Cardiac fibroblast (primary cell): Measurements from ENCODE around the gene SLC22A17.

Experiments
- DNase-seq, 2 donors: peaks; one replicate each; pipeline versions ENCODE4 v3.0.0 to v3.0.0-alpha.2; 2010; ENCODE audit warnings: low read depth in 2 of 2
- H3K4me3 ChIP-seq, 2 donors: replicated peaks in 1 of 2; 1 replicate in 1 of 2; 2 replicates in 1 of 2; pipeline ENCODE4 v1.5.1; 2011; ENCODE audit warnings: low read depth in 2 of 2, low read length in 2 of 2, mild to moderate bottlenecking in 2 of 2, moderate library complexity in 1 of 2
- TF ChIP-seq, protein P1 (sequence below): IDR thresholded peaks from one replicate; pipeline ENCODE4 v1.5.1; 2011; ENCODE audit warnings: low read depth, mild to moderate bottlenecking, low read length, inconsistent platforms

Gene SLC22A17

DNA sequence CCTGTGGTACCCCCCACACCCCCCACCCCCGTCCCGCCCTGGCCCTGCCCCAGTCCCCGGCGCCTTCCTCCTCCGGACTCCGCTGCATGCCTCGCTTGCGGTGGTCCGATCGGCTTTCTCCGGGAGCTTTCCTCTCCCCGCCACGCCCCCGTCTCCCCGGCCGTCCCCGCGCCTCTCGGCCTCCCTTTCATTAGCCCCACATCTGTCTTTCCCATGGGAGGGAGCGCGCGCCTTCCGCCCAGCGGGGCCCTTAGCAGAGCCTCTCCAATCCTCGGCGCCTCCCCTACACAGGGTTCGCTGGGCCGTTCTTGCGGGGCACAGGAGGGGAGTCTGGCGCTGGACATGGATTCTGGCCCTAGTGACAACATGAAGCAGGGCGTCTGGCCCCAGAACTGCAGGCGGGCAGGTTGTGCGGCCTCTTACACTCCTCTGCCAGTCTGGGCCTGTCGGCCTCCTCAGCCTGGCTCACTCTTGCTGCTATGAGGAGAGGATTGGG lies 13.8 kb upstream of the SLC22A17 start:
- TF ChIP-seq, protein P1, sequence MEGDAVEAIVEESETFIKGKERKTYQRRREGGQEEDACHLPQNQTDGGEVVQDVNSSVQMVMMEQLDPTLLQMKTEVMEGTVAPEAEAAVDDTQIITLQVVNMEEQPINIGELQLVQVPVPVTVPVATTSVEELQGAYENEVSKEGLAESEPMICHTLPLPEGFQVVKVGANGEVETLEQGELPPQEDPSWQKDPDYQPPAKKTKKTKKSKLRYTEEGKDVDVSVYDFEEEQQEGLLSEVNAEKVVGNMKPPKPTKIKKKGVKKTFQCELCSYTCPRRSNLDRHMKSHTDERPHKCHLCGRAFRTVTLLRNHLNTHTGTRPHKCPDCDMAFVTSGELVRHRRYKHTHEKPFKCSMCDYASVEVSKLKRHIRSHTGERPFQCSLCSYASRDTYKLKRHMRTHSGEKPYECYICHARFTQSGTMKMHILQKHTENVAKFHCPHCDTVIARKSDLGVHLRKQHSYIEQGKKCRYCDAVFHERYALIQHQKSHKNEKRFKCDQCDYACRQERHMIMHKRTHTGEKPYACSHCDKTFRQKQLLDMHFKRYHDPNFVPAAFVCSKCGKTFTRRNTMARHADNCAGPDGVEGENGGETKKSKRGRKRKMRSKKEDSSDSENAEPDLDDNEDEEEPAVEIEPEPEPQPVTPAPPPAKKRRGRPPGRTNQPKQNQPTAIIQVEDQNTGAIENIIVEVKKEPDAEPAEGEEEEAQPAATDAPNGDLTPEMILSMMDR = no peak
- no peak overlapping the region for H3K4me3 ChIP-seq
- peak; percentile 25 to 26 for DNase-seq

DNA sequence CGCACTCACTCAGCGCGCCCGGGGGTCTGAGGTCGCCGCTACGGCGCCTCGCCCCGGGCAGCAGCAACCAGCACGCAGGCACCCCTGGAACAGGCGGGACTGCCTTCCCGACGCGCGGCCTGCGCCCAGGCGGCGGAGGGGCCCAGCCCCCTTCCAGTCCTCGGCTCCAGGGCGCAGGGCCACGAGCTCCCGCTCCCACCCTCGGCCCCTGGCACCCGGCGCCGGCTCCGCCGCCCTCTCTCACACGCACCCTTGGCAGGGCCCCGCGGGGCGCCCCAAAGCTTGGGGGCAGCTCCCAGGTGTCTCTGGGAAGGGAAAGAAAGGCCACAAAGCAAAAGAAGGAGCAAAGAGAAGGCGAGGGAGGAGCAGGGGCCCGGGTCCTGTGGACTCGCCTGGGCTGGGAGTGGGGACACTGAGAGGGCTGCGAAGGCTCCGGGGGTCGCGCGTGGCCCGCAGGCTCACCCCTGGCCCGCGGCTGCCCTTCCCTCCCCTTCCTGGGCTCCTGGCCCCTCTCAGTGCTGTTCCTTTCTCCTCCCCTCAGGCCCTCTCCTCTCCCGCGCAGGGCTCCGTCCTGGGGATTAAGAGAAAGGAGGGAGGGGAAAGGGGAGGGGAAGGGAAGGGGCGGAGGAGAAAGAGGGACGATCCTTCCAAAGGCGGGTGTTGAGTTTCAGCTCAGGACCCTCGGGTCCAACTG lies 13.2 kb upstream of the SLC22A17 start:
- DNase-seq = peak in 1 of 2 donors; percentile 33
- H3K4me3 ChIP-seq = peak overlapping the region; percentile 24 to 36
- TF ChIP-seq, protein P1 = no peak

DNA sequence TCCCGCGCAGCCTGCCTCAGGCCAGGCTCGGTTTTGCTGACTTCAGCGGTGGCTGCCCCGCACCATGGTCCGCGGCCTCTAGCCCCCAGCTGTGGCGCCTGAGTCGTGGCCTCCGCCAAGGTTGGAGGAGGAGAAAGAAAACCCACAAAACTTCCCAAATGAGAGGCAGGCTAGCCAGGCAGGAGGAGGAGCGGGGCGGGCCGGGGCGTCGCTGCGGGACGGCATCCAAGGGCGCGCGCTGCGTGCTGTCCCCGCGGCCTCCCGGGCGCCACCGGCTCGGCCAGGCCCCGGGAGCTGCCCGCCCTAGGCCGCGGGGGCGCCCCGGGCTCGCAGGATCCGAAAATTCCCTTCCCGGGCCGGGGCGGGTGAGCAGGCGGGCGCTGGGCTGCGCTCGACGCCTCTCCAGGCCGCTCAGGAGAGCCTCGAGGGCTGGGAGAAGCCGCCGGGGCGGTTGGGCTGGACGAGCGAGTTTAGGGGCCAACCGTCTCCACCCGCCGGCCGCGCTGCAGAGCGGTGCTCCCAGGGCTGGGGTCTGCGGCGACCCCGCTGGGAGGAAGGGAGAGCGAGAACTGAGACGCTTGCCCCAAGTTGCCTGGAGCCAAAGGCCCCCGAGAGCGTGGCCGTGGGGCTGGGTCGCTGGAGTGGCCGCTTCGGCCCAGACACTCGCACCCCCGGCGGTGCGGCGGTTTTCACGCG lies 12.5 kb upstream of the SLC22A17 start, which contains the start of gene EFS:
Gene EFS (minus strand): TSS at position 137 of the 696 bp plus-strand sequence. CDS start 147 bp downstream, outside the sequence.
- peak within 1 kb of the TSS; percentile 24 to 48 for H3K4me3 ChIP-seq
- DNase-seq = no peak
- TF ChIP-seq, protein P1 = no peak

DNA sequence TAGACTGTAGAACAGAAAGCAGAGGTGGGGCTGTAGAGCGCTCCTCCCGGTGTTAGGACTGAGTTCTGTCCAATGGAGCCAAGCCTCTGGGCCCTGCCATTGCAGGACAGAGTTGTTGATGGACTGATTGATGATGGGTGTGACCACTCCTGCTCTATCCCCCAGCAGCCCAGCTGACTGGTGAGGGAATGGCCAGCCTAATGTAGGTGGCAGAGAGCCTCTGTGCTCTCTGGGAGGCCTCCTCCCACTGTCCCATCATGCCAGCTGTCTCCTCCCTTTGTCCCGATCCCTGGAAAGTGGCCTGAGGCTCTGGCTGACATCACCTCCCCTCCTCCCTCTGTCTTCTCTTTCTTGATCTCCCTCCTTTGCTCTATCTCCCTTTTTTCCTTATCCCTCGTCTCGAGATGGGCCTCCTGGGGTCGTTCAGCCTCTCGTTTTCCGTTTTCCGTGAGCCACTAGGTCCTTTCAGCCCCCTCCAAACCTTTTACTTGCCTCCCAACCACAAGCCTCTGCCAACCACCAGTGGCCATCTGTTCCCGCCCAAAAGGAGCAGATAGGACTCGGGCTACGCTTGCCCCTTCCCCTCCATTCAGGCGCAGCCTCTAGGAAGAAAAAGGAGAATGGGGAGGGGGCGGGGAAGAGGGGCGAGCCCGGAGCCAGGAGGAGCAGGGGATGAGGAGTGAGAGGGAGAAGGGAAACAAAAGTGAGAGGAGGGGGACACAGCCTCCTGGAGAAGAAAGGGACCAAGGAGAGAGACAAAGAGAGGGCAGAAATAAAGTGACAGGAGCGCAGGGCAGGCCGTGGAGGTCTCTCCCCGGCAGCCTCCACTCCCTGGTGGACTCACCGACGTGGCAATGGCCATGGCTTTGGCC lies 11.7 kb upstream of the SLC22A17 start:
- TF ChIP-seq, protein P1 = no peak
- peak overlapping the region; percentile 19 to 48 for H3K4me3 ChIP-seq
- DNase-seq = no peak

DNA sequence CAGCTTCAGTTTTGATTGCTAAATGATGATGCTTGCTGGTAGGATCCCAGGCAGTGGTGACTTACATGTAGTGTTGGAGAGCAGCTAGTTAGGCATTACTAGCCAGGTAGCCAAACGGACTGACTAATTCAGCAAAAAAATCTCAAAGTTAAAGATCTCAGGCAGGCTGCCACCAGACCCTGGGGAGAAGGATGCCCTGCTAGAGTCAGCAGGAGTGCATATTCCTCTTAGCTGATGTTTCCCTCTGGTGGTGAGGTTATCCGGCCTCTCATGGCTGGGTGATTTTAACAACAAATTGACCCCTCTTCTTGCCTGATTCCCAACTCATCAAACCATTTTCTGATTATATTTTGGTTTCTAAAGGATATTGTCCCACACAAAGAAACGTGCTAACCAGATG lies 9.5 kb upstream of the SLC22A17 start:
- TF ChIP-seq, protein P1 = no peak
- DNase-seq = peak in 1 of 2 donors; percentile 10
- H3K4me3 ChIP-seq = no peak overlapping the region

DNA sequence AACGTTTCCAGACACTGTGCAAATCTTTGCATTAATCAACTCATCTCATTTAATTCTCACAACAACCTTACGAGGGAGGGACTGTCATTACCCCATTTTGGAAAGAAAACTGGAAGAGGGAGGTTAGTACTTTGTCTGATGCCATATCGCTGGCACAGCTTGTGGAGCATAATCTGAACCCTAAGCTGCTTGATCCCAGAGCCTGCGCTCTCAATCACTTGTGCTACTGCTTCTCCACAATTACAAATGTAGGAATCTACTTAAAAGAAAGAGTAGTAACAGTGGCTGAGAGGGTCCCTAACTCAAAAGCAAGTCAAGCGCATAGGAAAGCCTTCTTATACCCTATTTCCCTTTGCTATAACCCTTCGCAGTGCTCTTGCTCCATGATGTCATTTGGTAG lies 9.1 kb upstream of the SLC22A17 start:
- DNase-seq = no peak
- TF ChIP-seq, protein P1 = no peak
- no peak overlapping the region for H3K4me3 ChIP-seq
